ENCODE measurements around the gene CHAT. TPM values are rescaled to one million over a fixed set of nuclear protein-coding genes. Genes with fewer than 3 reads are reported as not detected.

Gene CHAT
- total RNA-seq, 1 experiment from 2014 or later, result not detected

DNA sequence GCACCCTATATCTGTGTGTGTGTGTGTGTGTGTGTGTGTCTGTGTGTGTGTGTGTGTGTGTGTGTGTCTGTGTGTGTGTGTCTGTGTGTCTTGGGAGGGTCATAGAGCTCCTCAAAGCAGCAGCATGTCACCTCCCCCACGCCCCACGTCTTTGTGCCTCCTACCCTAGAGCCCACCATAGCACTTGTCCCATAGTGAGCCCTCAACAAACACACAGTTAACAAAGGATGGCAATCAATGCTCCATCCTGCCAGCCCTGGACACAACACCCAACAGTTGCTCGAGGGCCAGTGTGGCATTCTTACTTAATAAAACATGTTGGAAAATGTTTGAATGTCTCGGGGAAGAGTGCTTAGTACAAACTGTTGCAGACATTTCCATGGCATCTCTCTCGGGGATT is 96.1 kb downstream of the CHAT start:
- no TSS peak for BruUV-seq (replicated peaks)
- CTCF ChIA-PET, result no interaction called here
- no peaks in the 10 kb centered on the region for H3K4me1 ChIP-seq (ENCODE audit: control insufficient read depth, insufficient read depth, low read length)
- ATAC-seq (no peak), DNase-seq (ENCODE audit: low read depth, low spot score) (no peak)
- in situ Hi-C loops (cut with HindIII; ENCODE audit: low pct_unique_long_range_greater_than_20kb, low sequenced_read_pairs) (no loop called here), intact Hi-C loops (cut with micrococcal nuclease; ENCODE audit: unreplicated experiment) (no loop called here)
- no peaks in the 10 kb centered on the region for H3K9me3 ChIP-seq (ENCODE audit: control insufficient read depth, insufficient read depth, low read depth, low read length)
- POLR2A ChIA-PET, result no interaction called here
- H3K27me3 ChIP-seq (ENCODE audit: control insufficient read depth, insufficient read depth, low read length), result peaks cover 5% of the 10 kb centered on the region; the same call in 1 of the 2 replicates
- no peaks in the 10 kb centered on the region for H3K36me3 ChIP-seq (ENCODE audit: control insufficient read depth, insufficient read depth, low read length)
- TF ChIP-seq REST (IDR thresholded peaks at IDR 0.05; ENCODE audit: insufficient read depth in 1 of 2, low read depth in 2 of 2, low read length in 1 of 2), result no peak
- TF ChIP-seq POLR2AphosphoS5 (IDR thresholded peaks at IDR 0.05; ENCODE audit: low read depth, low read length), result no peak
- TF ChIP-seq, protein P1, sequence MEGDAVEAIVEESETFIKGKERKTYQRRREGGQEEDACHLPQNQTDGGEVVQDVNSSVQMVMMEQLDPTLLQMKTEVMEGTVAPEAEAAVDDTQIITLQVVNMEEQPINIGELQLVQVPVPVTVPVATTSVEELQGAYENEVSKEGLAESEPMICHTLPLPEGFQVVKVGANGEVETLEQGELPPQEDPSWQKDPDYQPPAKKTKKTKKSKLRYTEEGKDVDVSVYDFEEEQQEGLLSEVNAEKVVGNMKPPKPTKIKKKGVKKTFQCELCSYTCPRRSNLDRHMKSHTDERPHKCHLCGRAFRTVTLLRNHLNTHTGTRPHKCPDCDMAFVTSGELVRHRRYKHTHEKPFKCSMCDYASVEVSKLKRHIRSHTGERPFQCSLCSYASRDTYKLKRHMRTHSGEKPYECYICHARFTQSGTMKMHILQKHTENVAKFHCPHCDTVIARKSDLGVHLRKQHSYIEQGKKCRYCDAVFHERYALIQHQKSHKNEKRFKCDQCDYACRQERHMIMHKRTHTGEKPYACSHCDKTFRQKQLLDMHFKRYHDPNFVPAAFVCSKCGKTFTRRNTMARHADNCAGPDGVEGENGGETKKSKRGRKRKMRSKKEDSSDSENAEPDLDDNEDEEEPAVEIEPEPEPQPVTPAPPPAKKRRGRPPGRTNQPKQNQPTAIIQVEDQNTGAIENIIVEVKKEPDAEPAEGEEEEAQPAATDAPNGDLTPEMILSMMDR (IDR thresholded peaks at IDR 0.05), result no peak
- TF ChIP-seq SIN3A (IDR thresholded peaks at IDR 0.05; ENCODE audit: borderline replicate concordance, insufficient read depth, low read depth, low read length), result no peak
- TF ChIP-seq TCF7L2 (IDR thresholded peaks at IDR 0.05; ENCODE audit: low read depth, low read length), result no peak
- H3K27ac ChIP-seq (ENCODE audit: low read length), result no peak overlapping the region
- H3K4me3 ChIP-seq (ENCODE audit: low read depth in 2 of 2, low read length in 2 of 2), result no peak overlapping the region

DNA sequence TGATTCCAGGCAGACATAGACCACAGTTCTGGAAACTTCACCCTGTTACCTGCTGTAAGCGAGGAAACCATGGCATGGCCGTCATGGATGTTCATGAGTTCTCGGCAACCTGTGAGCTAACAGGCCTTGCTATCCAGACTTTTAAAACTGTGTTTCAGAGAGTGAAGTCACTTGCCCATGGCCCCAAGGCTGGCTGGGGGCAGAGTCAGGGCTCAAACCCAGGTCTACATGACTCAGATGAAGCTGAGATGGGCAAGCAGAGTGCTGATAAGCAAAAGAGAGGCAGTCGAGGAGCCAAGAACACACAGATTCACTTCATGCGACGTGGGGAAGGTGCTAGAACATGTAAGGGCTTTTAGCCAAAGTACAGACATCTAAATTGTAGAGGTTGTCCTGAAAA is 97.1 kb downstream of the CHAT start:
- ChIA-PET POLR2A (no interaction called here), CTCF (no interaction called here)
- no peaks in the 10 kb centered on the region for H3K4me1 ChIP-seq (ENCODE audit: control insufficient read depth, insufficient read depth, low read length)
- no peak overlapping the region for H3K4me3 ChIP-seq (ENCODE audit: low read depth in 2 of 2, low read length in 2 of 2)
- intact Hi-C loops (cut with micrococcal nuclease; ENCODE audit: unreplicated experiment) (no loop called here), in situ Hi-C loops (cut with HindIII; ENCODE audit: low pct_unique_long_range_greater_than_20kb, low sequenced_read_pairs) (no loop called here)
- no peak for DNase-seq (ENCODE audit: low read depth, low spot score)
- peaks cover 5% of the 10 kb centered on the region; the same call in 1 of the 2 replicates for H3K27me3 ChIP-seq (ENCODE audit: control insufficient read depth, insufficient read depth, low read length)
- H3K36me3 ChIP-seq (ENCODE audit: control insufficient read depth, insufficient read depth, low read length), result no peaks in the 10 kb centered on the region
- no TSS peak for BruUV-seq (replicated peaks)
- H3K27ac ChIP-seq (ENCODE audit: low read length), result no peak overlapping the region
- ATAC-seq, result no peak
- TF ChIP-seq, protein P1 (IDR thresholded peaks at IDR 0.05), result no peak
- no peak for TF ChIP-seq POLR2AphosphoS5 (IDR thresholded peaks at IDR 0.05; ENCODE audit: low read depth, low read length)
- TF ChIP-seq SIN3A (IDR thresholded peaks at IDR 0.05; ENCODE audit: borderline replicate concordance, insufficient read depth, low read depth, low read length), result no peak
- TF ChIP-seq REST (IDR thresholded peaks at IDR 0.05; ENCODE audit: insufficient read depth in 1 of 2, low read depth in 2 of 2, low read length in 1 of 2), result no peak
- TF ChIP-seq TCF7L2 (IDR thresholded peaks at IDR 0.05; ENCODE audit: low read depth, low read length), result no peak
- no peaks in the 10 kb centered on the region for H3K9me3 ChIP-seq (ENCODE audit: control insufficient read depth, insufficient read depth, low read depth, low read length)

Measured in Panc1 (cell line).